ENCODE measurements around the gene RC3H2.

The RC3H2 gene

GRCh38 chr9:122800066-122801060, 104.8 kb downstream of the RC3H2 start, which contains the start of gene OR1K1:
TSS of gene OR1K1 (plus strand) at chr9:122800123. CDS start at chr9:122800123, 0 bp downstream.
- DNase-seq: no peak

GRCh38 chr9:122797316-122798063, 107.7 kb downstream of the RC3H2 start:
- no peak for DNase-seq

All from suppressor macrophage (primary cell).